ENCODE data around the gene TRPC3.

Gene TRPC3

DNA sequence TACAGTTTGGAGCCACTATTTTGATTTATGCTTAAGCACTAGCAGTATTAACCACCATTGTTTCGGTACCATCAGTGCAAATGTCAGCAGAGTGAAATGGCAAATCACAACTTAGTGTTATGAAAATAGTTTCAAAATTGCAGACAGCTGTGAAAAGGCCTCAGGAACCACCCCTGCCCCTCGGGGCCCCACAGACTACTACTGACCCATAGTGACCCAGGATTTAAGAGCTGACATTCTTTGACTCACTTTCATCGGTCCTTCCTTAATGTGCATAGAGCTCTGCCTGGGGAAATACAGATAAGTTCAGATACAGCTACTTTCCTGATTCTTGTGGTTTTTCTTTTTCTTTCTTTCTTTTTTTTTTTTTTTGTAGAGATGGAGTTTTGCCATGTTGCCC is 78.3 kb downstream of the TRPC3 start:
- no peak for DNase-seq (ENCODE audit: low spot score)

DNA sequence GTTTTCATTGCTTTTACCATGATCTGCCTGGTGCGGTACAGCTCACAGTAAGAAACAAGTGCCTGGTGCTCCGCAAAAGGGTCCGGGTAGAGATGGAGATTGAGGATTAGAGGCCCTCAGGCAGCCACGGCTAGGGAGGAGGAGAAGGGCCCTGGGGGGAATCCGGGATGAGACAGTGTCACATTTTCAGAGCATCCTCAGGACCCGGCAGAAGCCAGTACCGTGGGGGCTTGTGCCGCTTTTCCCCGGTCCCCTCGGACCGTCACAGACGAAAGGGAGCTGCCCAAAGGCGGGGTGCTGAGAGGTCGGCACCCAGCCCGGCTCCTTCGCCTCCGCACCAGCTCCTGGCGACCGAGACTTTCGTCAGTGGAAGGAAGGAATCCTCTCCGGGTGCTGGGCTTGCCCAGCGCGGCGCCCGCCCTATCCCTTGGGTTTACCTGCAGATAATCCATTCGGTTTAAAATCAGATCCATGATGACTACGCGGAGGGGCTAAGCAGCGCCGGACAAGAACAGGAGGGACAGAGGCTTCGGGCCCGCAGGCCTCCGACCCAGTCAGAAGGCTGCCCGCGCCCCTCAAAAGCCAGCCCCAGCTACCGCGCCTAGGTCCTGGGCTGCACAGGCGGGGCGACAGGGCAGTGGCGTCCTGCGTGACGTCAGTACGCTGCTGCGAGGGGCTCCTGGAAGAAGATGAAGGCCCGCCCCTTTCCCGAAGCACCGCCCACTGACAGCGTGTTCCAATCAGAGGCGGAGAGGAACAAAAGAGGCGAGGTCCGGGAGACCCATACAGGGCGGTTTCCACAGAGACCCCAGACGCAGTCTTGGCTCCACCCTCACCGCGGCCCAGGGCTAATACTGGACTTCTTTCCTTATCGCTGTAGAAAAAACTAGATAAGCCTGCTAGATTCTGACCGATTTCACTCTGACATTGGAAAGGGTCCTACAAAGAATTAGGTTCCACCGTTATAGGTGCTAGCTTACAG is 81.7 kb downstream of the TRPC3 start, which contains the start of gene BBS7:
BBS7 (minus strand) TSS at position 634 of the 982 bp plus-strand sequence; CDS start at position 473, 161 bp downstream.
- DNase-seq (ENCODE audit: low spot score), result peak; percentile 98

DNA sequence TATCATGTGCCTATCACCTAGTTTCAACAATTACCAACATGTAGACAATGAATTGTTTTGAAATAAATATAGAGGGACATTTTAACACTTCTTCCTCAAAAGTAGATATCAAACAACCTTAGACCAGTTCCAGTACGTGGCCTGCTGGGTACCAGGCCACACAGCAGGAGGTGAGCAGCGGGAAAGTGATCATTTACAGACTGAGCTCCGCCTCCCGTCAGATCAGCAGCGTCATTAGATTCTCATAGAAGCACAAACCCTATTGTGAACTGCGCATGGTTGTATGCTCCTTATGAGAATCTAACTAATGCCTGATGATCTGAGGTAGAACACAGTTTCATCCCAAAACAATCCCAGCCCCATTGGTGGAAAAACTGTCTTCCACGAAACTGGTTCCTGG is 88.1 kb downstream of the TRPC3 start:
- DNase-seq (ENCODE audit: low spot score), result no peak

- no peak for DNase-seq (ENCODE audit: low spot score)
Measured at GRCh38 chr4:121861426-121861825, 90.4 kb downstream of the TRPC3 start.

DNA sequence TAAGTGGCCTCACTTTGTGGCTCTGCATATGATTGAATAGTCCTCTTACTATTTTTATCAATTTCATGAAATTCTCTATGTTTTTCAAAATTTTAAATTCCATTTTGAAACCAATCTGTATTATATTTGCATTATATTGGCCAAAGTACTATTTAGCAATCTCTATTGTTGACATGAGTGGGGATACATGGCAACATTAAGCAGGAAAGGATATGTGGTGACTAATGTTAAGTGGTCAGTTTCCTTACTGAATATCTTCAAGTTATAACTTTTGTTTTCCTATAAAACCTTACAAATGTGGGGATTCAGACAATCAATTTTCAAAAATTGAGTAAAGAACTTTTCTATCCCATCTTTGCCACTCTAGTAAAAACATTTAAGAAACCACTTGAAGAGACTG is 91.7 kb downstream of the TRPC3 start:
- DNase-seq (ENCODE audit: low spot score), result no peak

- no peak for DNase-seq (ENCODE audit: low spot score)
Measured at GRCh38 chr4:121851354-121851753, 100.5 kb downstream of the TRPC3 start.

DNA sequence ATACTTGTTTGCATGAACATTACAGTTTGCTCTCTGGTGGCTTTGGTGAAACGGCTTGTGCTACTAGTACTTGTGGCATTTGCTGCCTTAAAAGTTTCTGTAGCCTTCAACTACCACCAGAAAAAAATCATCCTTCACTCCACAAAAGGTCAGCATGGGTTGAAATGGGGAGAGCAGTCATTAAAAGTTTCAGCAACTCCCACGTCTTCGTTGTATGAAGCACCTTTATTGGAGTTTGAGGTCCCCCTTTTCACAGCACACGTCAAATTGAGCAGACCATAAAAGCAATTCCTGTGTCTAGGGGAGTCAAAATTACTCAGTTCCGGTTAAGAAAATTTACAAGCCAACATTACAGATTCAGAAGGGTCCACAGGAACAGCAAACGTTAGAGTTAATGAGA is 105.2 kb downstream of the TRPC3 start:
- no peak for DNase-seq (ENCODE audit: low spot score)

- DNase-seq (ENCODE audit: low spot score), result no peak
Measured at GRCh38 chr4:121842862-121843261, 109.0 kb downstream of the TRPC3 start.

- no peak for DNase-seq (ENCODE audit: low spot score)
Measured at GRCh38 chr4:121838136-121838535, 113.7 kb downstream of the TRPC3 start.

- DNase-seq (ENCODE audit: low spot score), result no peak
Measured at GRCh38 chr4:121829511-121829910, 122.3 kb downstream of the TRPC3 start.

Measured in COLO829 (cell line).